Measurements from ENCODE around the gene ZNF770.
"Not testable (repeated sequence)": the region's sequence is repeated elsewhere in the genome, so short reads cannot be mapped to it uniquely, and the experiment has no call there.

The ZNF770 gene

GRCh38 chr15:34944936-34945335, 43.2 kb downstream of the ZNF770 start:
- Histone ChIP-seq H3K9ac (ENCODE audit: low read length) (no peak overlapping the region), H3K9me3 (ENCODE audit: insufficient read depth, low read depth, low read length) (no peaks in the 10 kb centered on the region)
- 100% methylated on average over 1 of the region's 3 CpGs for WGBS (ENCODE audit: extremely low coverage, insufficient coverage, insufficient read length)

DNA sequence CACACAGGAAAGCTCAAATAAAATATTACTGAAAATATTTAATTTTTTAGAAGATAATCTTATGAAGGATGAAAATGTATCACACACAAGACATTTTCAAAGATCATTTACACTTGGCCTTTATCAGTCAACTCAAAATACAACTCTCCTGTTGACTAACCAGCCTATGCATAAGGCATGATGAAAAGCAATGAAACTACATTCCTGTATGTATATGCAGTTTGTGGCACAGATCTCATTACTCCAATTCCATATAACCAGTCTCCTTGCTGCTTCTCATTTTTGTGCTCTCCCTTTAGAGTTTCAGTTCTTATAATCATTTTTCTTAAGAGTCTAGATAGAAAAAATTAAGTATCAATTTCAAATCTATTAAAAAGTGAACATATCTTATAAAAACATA, 44.4 kb downstream of the ZNF770 start:
- Histone ChIP-seq H2BK5ac (ENCODE audit: low read depth, low read length, poor library complexity) (no peak overlapping the region), H3K27me3 (ENCODE audit: insufficient read depth, low read length) (no peaks in the 10 kb centered on the region), H3K23ac (ENCODE audit: low read length) (no peak overlapping the region), H2BK120ac (ENCODE audit: insufficient read depth, low read length, poor library complexity) (no peak overlapping the region), H4K8ac (ENCODE audit: low read depth, low read length) (no peak overlapping the region), H3K14ac (ENCODE audit: low read length) (no peak overlapping the region), H2AK5ac (ENCODE audit: low read length) (no peak overlapping the region), H3K27ac (ENCODE audit: low read depth, low read length) (no peak overlapping the region), H3K36me3 (ENCODE audit: control insufficient read depth in 1 of 2, insufficient read depth in 2 of 2, low read length in 2 of 2) (peaks cover 10 to 12% of the 10 kb centered on the region in 2 experiments), H4K91ac (ENCODE audit: low read depth, low read length) (no peak overlapping the region), H3K79me1 (ENCODE audit: low read length) (no peaks in the 10 kb centered on the region), H3K4me2 (ENCODE audit: low read length) (no peak overlapping the region), H3K4me3 (ENCODE audit: low read depth, low read length) (no peak overlapping the region), H2AFZ (ENCODE audit: insufficient read depth, low read length, poor library complexity) (no peak overlapping the region), H4K12ac (ENCODE audit: low read depth, low read length) (no peak overlapping the region), H3K9ac (ENCODE audit: low read length) (no peak overlapping the region), H3K4ac (ENCODE audit: low read depth, low read length) (no peak overlapping the region), H3K9me3 (ENCODE audit: insufficient read depth, low read depth, low read length) (no peaks in the 10 kb centered on the region), H3K79me2 (ENCODE audit: control insufficient read depth, insufficient read depth, low read length, poor library complexity) (no peaks in the 10 kb centered on the region), H3K18ac (ENCODE audit: low read length) (no peak overlapping the region), H3K4me1 (ENCODE audit: control insufficient read depth in 1 of 2, insufficient read depth in 2 of 2, low read length in 2 of 2) (no peaks in the 10 kb centered on the region), H2BK12ac (ENCODE audit: low read length) (no peak overlapping the region)
- DNase-seq: no peak

More at GRCh38 chr15:34944936-34945335, 43.2 kb downstream of the ZNF770 start:
- no peak overlapping the region for H2AFZ ChIP-seq (ENCODE audit: insufficient read depth, low read length, poor library complexity)
- H3K36me3 ChIP-seq (ENCODE audit: control insufficient read depth in 1 of 2, insufficient read depth in 2 of 2, low read length in 2 of 2): peaks cover 8 to 11% of the 10 kb centered on the region in 2 experiments
- H3K4me2 ChIP-seq (ENCODE audit: low read length): no peak overlapping the region
- no peak overlapping the region for H2BK12ac ChIP-seq (ENCODE audit: low read length)
- H3K79me2 ChIP-seq (ENCODE audit: control insufficient read depth, insufficient read depth, low read length, poor library complexity): no peaks in the 10 kb centered on the region
- H4K12ac ChIP-seq (ENCODE audit: low read depth, low read length): no peak overlapping the region
- H3K4ac ChIP-seq (ENCODE audit: low read depth, low read length): no peak overlapping the region
- H4K91ac ChIP-seq (ENCODE audit: low read depth, low read length): no peak overlapping the region
- no peaks in the 10 kb centered on the region for H3K79me1 ChIP-seq (ENCODE audit: low read length)
- H2BK5ac ChIP-seq (ENCODE audit: low read depth, low read length, poor library complexity): no peak overlapping the region
- DNase-seq: no peak
- no peaks in the 10 kb centered on the region for H3K27me3 ChIP-seq (ENCODE audit: insufficient read depth, low read length)
- H3K23ac ChIP-seq (ENCODE audit: low read length): no peak overlapping the region
- no peak overlapping the region for H2AK5ac ChIP-seq (ENCODE audit: low read length)
- no peak overlapping the region for H4K8ac ChIP-seq (ENCODE audit: low read depth, low read length)
- H2BK120ac ChIP-seq (ENCODE audit: insufficient read depth, low read length, poor library complexity): no peak overlapping the region
- H3K14ac ChIP-seq (ENCODE audit: low read length): no peak overlapping the region
- no peaks in the 10 kb centered on the region for H3K4me1 ChIP-seq (ENCODE audit: control insufficient read depth in 1 of 2, insufficient read depth in 2 of 2, low read length in 2 of 2)
- H3K18ac ChIP-seq (ENCODE audit: low read length): no peak overlapping the region
- no peak overlapping the region for H3K27ac ChIP-seq (ENCODE audit: low read depth, low read length)
- no peak overlapping the region for H3K4me3 ChIP-seq (ENCODE audit: low read depth, low read length)

- not testable (repeated sequence) for H3K18ac ChIP-seq (ENCODE audit: low read length); H3K4ac ChIP-seq (ENCODE audit: low read depth, low read length); H3K9ac ChIP-seq (ENCODE audit: low read length); H3K14ac ChIP-seq (ENCODE audit: low read length); H2AFZ ChIP-seq (ENCODE audit: insufficient read depth, low read length, poor library complexity); H2BK120ac ChIP-seq (ENCODE audit: insufficient read depth, low read length, poor library complexity); H3K79me1 ChIP-seq (ENCODE audit: low read length); H3K4me1 ChIP-seq (ENCODE audit: control insufficient read depth in 1 of 2, insufficient read depth in 2 of 2, low read length in 2 of 2); H4K91ac ChIP-seq (ENCODE audit: low read depth, low read length); H2AK5ac ChIP-seq (ENCODE audit: low read length); H2BK12ac ChIP-seq (ENCODE audit: low read length); H4K8ac ChIP-seq (ENCODE audit: low read depth, low read length); H2BK5ac ChIP-seq (ENCODE audit: low read depth, low read length, poor library complexity); DNase-seq; H3K23ac ChIP-seq (ENCODE audit: low read length); H3K79me2 ChIP-seq (ENCODE audit: control insufficient read depth, insufficient read depth, low read length, poor library complexity); H3K9me3 ChIP-seq (ENCODE audit: insufficient read depth, low read depth, low read length); H3K4me2 ChIP-seq (ENCODE audit: low read length); H3K27ac ChIP-seq (ENCODE audit: low read depth, low read length); H4K12ac ChIP-seq (ENCODE audit: low read depth, low read length); H3K4me3 ChIP-seq (ENCODE audit: low read depth, low read length); H3K27me3 ChIP-seq (ENCODE audit: insufficient read depth, low read length)
- H3K36me3 ChIP-seq (ENCODE audit: control insufficient read depth in 1 of 2, insufficient read depth in 2 of 2, low read length in 2 of 2): peaks cover 11 to 12% of the 10 kb centered on the region in 2 experiments
Observed at GRCh38 chr15:34943264-34943663, 44.8 kb downstream of the ZNF770 start.

GRCh38 chr15:34942363-34942762, 45.7 kb downstream of the ZNF770 start:
- WGBS (ENCODE audit: extremely low coverage, insufficient coverage, insufficient read length): no CpG with 5 or more reads among the region's 6 CpGs
- Histone ChIP-seq H3K14ac (ENCODE audit: low read length) (no peak overlapping the region), H4K8ac (ENCODE audit: low read depth, low read length) (no peak overlapping the region)

More at GRCh38 chr15:34942363-34942762, 45.7 kb downstream of the ZNF770 start:
- H3K9me3 ChIP-seq (ENCODE audit: insufficient read depth, low read depth, low read length): no peaks in the 10 kb centered on the region
- H3K4me3 ChIP-seq (ENCODE audit: low read depth, low read length): no peak overlapping the region
- H3K27me3 ChIP-seq (ENCODE audit: insufficient read depth, low read length): no peaks in the 10 kb centered on the region
- no peak overlapping the region for H4K12ac ChIP-seq (ENCODE audit: low read depth, low read length)
- H2AFZ ChIP-seq (ENCODE audit: insufficient read depth, low read length, poor library complexity): no peak overlapping the region
- DNase-seq: no peak
- no peaks in the 10 kb centered on the region for H3K79me1 ChIP-seq (ENCODE audit: low read length)
- no peak overlapping the region for H3K18ac ChIP-seq (ENCODE audit: low read length)
- no peak overlapping the region for H2BK12ac ChIP-seq (ENCODE audit: low read length)
- H3K27ac ChIP-seq (ENCODE audit: low read depth, low read length): no peak overlapping the region
- peaks cover 15 to 16% of the 10 kb centered on the region in 2 experiments for H3K36me3 ChIP-seq (ENCODE audit: control insufficient read depth in 1 of 2, insufficient read depth in 2 of 2, low read length in 2 of 2)
- H3K9ac ChIP-seq (ENCODE audit: low read length): no peak overlapping the region
- H2BK120ac ChIP-seq (ENCODE audit: insufficient read depth, low read length, poor library complexity): no peak overlapping the region
- H3K4me2 ChIP-seq (ENCODE audit: low read length): no peak overlapping the region
- no peak overlapping the region for H3K23ac ChIP-seq (ENCODE audit: low read length)
- H4K91ac ChIP-seq (ENCODE audit: low read depth, low read length): no peak overlapping the region
- H3K4me1 ChIP-seq (ENCODE audit: control insufficient read depth in 1 of 2, insufficient read depth in 2 of 2, low read length in 2 of 2): no peaks in the 10 kb centered on the region
- no peak overlapping the region for H2BK5ac ChIP-seq (ENCODE audit: low read depth, low read length, poor library complexity)
- no peak overlapping the region for H3K4ac ChIP-seq (ENCODE audit: low read depth, low read length)
- H3K79me2 ChIP-seq (ENCODE audit: control insufficient read depth, insufficient read depth, low read length, poor library complexity): no peaks in the 10 kb centered on the region
- no peak overlapping the region for H2AK5ac ChIP-seq (ENCODE audit: low read length)
